GM18868 (cell line): ENCODE measurements around the gene MAGI2.

Experiments
- ATAC-seq: cut with Tn5 transposase; IDR thresholded peaks from one replicate; pipeline ENCODE4 v1.9.1; 2021; ENCODE audit warnings: mild to moderate bottlenecking, moderate library complexity; ENCODE audit not compliant: unreplicated experiment

The MAGI2 gene

DNA sequence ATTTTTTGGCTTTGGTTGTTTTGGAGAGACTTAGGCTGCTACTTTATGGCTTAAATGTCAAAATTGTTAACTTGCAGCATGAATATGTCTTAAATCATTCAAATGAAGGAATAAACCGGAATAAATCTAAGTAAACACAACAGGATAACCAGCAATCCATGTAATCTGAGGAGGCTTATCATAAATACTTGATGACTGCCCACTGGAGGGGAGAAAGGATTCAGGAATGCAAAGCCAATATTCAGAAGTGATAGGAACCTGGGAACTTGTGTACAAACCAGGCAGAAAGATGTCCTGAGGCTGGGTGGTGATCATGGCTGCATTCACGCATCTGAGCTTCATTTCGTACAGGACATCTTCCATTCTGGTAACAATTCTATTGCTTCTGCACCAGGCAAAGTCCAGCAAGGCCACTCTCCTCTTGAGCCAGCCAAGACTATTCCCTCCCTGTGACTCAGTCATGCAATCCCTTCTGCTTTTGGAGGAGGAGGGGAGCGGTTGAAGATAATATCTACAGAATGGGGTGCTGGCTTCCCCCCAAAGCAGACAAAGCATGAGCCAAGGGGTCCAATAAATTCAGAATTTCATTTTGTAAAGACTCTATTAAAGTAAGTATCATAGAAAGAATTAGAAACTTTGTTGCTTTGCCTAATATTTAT is 1280.4 kb downstream of the MAGI2 start:
- no peak for ATAC-seq

GRCh38 chr7:78172267-78172757 is 1281.2 kb downstream of the MAGI2 start:
- ATAC-seq, result no peak

DNA sequence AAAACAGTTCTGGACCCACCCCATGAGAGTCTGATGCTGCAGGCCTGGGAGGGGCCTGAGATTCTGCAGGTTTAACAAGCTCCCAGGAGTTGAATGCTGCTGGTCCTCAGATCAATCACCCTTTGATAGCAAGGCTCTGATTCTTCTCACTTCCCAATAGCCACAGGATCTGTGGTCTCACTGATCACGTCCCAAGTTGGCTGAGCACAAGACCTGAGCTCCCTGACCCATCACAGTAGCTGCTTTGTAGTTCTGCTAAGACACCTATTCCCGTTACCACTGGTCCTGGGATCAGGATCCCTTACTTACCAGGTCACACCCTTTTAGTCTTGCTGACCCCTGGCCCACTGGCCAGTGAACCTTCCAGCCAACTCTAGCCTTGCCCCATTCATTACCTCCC is 1282.1 kb downstream of the MAGI2 start:
- no peak for ATAC-seq

- no peak for ATAC-seq
These were observed 1282.7 kb downstream of the MAGI2 start for GRCh38 chr7:78170815-78171214.

DNA sequence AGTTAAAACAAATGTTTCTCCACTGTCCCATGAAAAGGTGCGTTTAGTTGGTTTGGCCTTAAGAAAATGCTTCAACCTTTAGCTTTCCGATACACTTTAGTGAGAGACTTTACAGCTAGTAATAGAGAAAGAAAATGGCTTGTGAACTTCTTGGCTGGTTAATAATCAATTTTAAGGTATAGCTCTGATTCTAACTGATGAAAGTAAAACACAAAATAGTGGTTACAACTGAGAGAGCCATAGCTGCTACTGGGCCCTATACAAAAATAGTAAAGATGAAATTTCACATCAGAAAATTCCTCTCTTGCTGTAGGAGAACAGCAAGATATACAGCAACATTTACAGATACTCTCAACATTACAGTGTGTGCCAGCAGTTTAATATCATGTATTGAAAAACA is 1283.5 kb downstream of the MAGI2 start:
- ATAC-seq, result no peak

- ATAC-seq, result no peak
These were observed 1284.6 kb downstream of the MAGI2 start for GRCh38 chr7:78168865-78169264.

DNA sequence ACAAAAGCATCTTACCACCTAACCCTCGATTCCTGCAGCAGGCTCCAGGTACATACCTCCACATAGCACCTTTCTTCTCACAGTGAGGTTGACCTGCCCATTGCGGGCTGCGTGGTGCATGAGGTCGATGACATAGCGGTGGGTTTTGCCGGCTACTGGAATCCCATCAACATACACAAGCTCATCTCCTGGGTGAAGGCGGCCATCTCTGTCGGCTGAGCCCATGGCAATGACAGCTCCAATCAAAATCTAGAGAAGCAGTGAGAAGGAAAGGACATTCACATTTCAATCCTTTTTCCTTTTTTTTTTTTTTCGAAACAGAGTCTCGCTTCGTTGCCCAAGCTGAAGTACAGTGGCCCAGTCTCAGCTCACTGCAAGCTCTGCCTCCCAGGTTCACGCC is 1285.6 kb downstream of the MAGI2 start:
- ATAC-seq, result no peak

- ATAC-seq, result no peak
These were observed 1287.6 kb downstream of the MAGI2 start for GRCh38 chr7:78165854-78166253.

GRCh38 chr7:78165454-78165853 is 1288.0 kb downstream of the MAGI2 start:
- ATAC-seq, result no peak

DNA sequence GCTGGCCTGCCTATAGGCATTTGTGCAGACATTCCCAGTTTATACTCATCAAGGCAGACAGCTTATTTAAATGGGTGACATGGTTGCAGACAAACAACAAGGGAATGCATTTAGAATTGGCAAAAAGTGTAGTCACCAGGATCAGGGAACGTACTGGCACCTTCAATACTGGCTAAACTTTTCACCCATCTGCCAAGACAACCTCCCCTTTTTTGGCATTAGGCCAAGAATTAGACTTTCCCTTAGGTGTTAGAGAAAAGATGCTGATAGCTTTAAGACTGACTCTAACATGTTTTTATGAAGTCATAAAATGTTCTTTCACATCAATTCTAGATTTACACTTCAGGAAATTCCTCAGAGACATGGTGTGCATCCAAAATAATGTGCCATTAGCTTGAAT is 1289.0 kb downstream of the MAGI2 start:
- ATAC-seq, result no peak

- no peak for ATAC-seq
These were observed 1291.7 kb downstream of the MAGI2 start for GRCh38 chr7:78161781-78162180.

- ATAC-seq, result no peak
These were observed 1293.9 kb downstream of the MAGI2 start for GRCh38 chr7:78159545-78159944.

- no peak for ATAC-seq
These were observed 1300.2 kb downstream of the MAGI2 start for GRCh38 chr7:78153285-78153684.

DNA sequence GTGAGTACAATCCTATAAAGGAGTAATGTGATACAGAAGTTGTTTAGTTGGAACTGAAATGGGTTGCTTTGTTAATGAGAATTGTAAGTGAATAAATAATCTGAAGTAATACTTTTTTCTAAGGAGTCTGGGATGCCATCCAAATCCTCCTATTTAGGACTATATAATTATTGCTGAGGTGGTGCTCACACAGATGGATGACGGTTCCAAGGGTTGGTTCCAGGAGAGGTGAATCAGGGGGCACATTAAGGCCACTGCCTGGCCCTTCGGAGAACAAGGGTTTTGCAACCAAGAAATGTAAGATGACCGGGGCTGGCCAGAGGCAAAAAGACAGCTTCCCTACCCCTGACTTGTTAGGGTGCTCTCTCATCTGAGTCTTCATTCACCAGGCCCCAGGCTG is 1302.2 kb downstream of the MAGI2 start:
- no peak for ATAC-seq

- no peak for ATAC-seq
These were observed 1303.7 kb downstream of the MAGI2 start for GRCh38 chr7:78149787-78150186.

- no peak for ATAC-seq
These were observed 1305.1 kb downstream of the MAGI2 start for GRCh38 chr7:78148166-78148894.

DNA sequence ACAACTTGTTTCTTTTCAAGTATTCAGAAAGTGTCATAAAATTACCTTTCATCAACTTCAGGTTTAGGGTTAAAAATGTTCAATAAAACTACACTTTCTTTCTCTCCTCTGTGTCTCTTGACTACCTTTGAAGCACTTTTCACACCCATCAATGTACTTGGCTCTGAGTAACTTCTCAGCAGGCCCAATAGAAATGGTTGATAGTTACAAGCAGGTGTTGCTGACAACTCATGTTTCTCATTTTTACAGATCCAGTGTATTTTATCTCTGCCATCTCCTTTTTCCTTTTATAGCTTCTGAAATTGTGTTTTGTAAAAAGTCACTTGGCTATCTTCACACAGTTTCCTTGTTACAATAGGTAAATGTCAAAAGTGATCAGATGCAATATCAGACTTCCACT is 1306.9 kb downstream of the MAGI2 start:
- no peak for ATAC-seq

DNA sequence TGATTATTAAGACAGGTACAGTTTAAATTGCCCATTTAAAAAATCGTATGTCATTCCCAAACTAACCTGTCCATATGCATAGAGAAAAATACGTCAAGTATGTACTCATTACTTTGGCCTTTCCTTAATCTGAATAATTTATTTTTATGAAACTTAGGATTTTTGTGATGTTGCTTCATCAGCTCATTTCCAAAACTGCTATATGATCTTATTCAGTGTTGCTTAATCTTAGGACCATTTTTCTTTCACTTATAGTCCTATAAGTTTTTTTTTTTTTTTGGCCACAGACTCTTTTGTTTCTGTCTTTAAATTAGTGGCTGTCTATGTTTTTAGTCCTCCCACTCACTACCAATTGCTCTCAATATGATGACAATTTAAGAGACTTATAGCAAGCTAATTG is 1309.8 kb downstream of the MAGI2 start:
- ATAC-seq, result no peak

GRCh38 chr7:78141522-78142281 is 1311.8 kb downstream of the MAGI2 start:
- no peak for ATAC-seq

DNA sequence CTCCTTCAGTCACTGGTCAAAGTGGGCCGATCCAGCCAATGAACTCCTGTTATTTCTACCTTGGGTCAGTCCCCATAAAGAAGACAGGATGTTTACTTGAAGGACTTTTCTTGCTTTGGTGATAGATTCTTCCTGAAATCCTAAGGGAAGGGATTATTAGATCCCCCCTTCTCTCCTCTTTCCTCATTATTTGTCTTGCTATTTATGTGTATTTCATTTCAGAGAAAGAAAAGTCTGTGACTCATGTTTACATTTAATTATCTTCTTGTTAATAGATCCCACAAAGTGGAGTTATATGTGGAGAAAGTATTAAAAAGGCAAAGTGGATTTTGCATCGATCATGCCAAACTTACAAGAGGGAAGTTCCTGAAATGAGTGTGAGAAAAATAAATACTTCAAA is 1313.4 kb downstream of the MAGI2 start:
- ATAC-seq, result no peak

DNA sequence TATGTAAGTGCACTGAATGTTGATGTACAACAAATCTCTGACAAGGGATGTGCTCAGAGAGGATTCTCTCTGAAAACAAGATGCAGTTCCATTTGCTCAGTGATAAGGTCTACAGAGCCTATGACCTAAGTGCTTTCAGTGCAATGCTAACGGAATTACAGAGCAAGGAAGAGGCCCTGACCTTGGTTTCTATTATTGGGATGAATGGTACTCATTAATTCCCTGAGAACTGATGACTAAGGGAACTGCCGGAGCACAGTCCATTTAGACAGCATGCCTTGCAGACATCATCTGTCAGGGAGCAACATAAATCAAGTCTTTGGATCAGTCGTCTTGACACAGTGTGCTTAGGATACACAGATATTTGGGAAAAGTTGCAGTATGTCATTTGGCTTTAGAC is 1314.1 kb downstream of the MAGI2 start:
- ATAC-seq, result no peak

GRCh38 chr7:78134774-78135173 is 1318.7 kb downstream of the MAGI2 start:
- no peak for ATAC-seq
